ENCODE results near the gene TMEM151B. TPM values are rescaled to one million over a fixed set of nuclear protein-coding genes. Genes with fewer than 3 reads are reported as not detected.

TMEM151B gene
- total and polyA plus RNA-seq, 9 of the 15 experiments (the other 6 are each of a cell fraction or from before 2014, with no cell fraction given) = not detected

GRCh38 chr6:44250067-44250717 is 20.1 kb upstream of the TMEM151B start (continued):
- TF ChIP-seq ZNF407 (IDR thresholded peaks at IDR 0.05; ENCODE audit: low read depth) (no peak), ZNF449 (CRISPR knock-in tag; IDR thresholded peaks at IDR 0.05) (no peak), ZFX (CRISPR knock-in tag; IDR thresholded peaks at IDR 0.05) (peak; percentile 38; the same call in 1 of the 2 replicates), STAT6 (CRISPR knock-in tag; IDR thresholded peaks at IDR 0.05) (no peak), GATAD2A (IDR thresholded peaks at IDR 0.05) (0 out of 2 replicates have a peak, but pooled peaks have one; percentile 10), MLX (CRISPR knock-in tag; conservative IDR thresholded peaks at IDR 0.05) (0 out of 4 replicates have a peak, but pooled peaks of 1 of the 2 experiments have one; percentile 43), POLR2AphosphoS5 (IDR thresholded peaks at IDR 0.05; ENCODE audit: control insufficient read depth, insufficient read depth, low read depth, low read length) (peak; percentile 43), CCAR2 (IDR thresholded peaks at IDR 0.05; ENCODE audit: low read depth, low read length) (no peak), KDM5B (IDR thresholded peaks at IDR 0.05; ENCODE audit: insufficient replicate concordance, low read depth, low read length) (peak; percentile 14), FOXP4 (CRISPR knock-in tag; IDR thresholded peaks at IDR 0.05; ENCODE audit: borderline replicate concordance) (peak; percentile 81; the same call in 1 of the 2 replicates)

All from K562 (cell line).